H1 (cell line): Measurements from ENCODE around the gene ASS1.

Experiments used
- ASH2L ChIP-seq: fragments of 200-600, 300-600 bp; sonication (generic); IDR thresholded peaks from one replicate; pipeline ENCODE4 v1.7.1; 2017; ENCODE audit warnings: low read length
- ATF3 ChIP-seq: IDR thresholded peaks from 2 replicates; pipeline ENCODE4 v1.6.1; 2011; ENCODE audit warnings: low read depth, mild to moderate bottlenecking, low read length; ENCODE audit not compliant: insufficient read depth
- CEBPB ChIP-seq: IDR thresholded peaks from 2 replicates; pipeline ENCODE4 v1.6.1; 2012; ENCODE audit warnings: low read depth, low read length
- EZH2 ChIP-seq: fragments of 200-600 bp; sonication (generic); IDR thresholded peaks from 2 replicates; pipeline ENCODE4 v1.7.1; 2012; ENCODE audit warnings: low read depth, mild to moderate bottlenecking, moderate library complexity, low read length, inconsistent platforms; ENCODE audit not compliant: severe bottlenecking
- HDAC2 ChIP-seq, 2 experiments: fragments of 300-600 bp in 1 of 2; sonication (generic) in 1 of 2; IDR thresholded peaks; 2 replicates each; pipeline ENCODE4 v1.6.1; 2011 to 2012; ENCODE audit warnings: low read depth in 2 of 2, low read length in 2 of 2, mild to moderate bottlenecking in 2 of 2, moderate library complexity in 2 of 2, borderline replicate concordance in 1 of 2, inconsistent platforms in 1 of 2
- PHF8 ChIP-seq: fragments of 200-600 bp; sonication (generic); conservative IDR thresholded peaks from 2 replicates; pipeline ENCODE4 v1.7.1; 2012; ENCODE audit warnings: low read depth, mild to moderate bottlenecking, inconsistent platforms, low read length, moderate library complexity
- POLR2A ChIP-seq, 2 experiments: IDR thresholded peaks; 1 replicate in 1 of 2; 2 replicates in 1 of 2; pipeline ENCODE4 v1.6.1; 2011; ENCODE audit warnings: low read depth in 2 of 2, low read length in 2 of 2, mild to moderate bottlenecking in 2 of 2; ENCODE audit errors: control extremely low read depth in 1 of 2
- POLR2AphosphoS5 ChIP-seq: IDR thresholded peaks from 2 replicates; pipeline ENCODE4 v1.6.1; 2011; ENCODE audit warnings: low read depth, low read length
- USF2 ChIP-seq: IDR thresholded peaks from 2 replicates; pipeline ENCODE4 v1.6.1; 2011; ENCODE audit warnings: low read length, improper control_type of control experiment

GRCh38 chr9:130462685-130463540 lies 18.2 kb downstream of the ASS1 start:
- TF ChIP-seq POLR2A (IDR thresholded peaks at IDR 0.05; ENCODE audit: control extremely low read depth in 1 of 2, low read depth in 2 of 2, low read length in 2 of 2) (no peak), POLR2AphosphoS5 (no peak), PHF8 (no peak), USF2 (no peak), HDAC2 (IDR thresholded peaks at IDR 0.05; ENCODE audit: borderline replicate concordance in 1 of 2, low read depth in 2 of 2, low read length in 2 of 2) (no peak), ATF3 (no peak), CEBPB (no peak), EZH2 (no peak), ASH2L (no peak)
